Activated CD4-positive, alpha-beta T cell treated with anti-CD3 and anti-CD28 coated beads, Interleukin-2, amount 10 ng/mL, durations not matched to agents 7 days and 5 days (primary cell): ENCODE data around the gene RIN2. TPM values are rescaled to one million over a fixed set of nuclear protein-coding genes. Genes with fewer than 3 reads are reported as not detected.

Experiments used
- CTCF ChIA-PET: fragments of 350-600 bp; sonication (Branson Sonifier 250); formaldehyde crosslinking; loops from one replicate; lab custom pipeline; 2021; ENCODE audit warnings: antibody characterized with exemption; lab: Charles Lee
- POLR2A ChIA-PET: fragments of 350-600 bp; sonication (Branson Sonifier 250); formaldehyde crosslinking; loops from one replicate; lab custom pipeline; 2021; ENCODE audit warnings: antibody characterized with exemption; lab: Charles Lee
- DNase-seq: peaks from one replicate; pipeline ENCODE4 v3.0.0-alpha.2; 2020
- H3K27ac Mint-ChIP-seq: one replicate; pipeline ENCODE4 v1.8.0; 2021; ENCODE audit warnings: mild to moderate bottlenecking, moderate library complexity, mixed read lengths
- H3K27me3 Mint-ChIP-seq: one replicate; pipeline ENCODE4 v1.8.0; 2021; ENCODE audit warnings: mixed read lengths
- H3K36me3 Mint-ChIP-seq: one replicate; pipeline ENCODE4 v1.8.0; 2021; ENCODE audit warnings: low read depth, mixed read lengths
- H3K4me1 Mint-ChIP-seq: one replicate; pipeline ENCODE4 v1.8.0; 2021; ENCODE audit warnings: mixed read lengths
- H3K4me3 Mint-ChIP-seq: one replicate; pipeline ENCODE4 v1.8.0; 2021; ENCODE audit warnings: mild to moderate bottlenecking, moderate library complexity, mixed read lengths
- H3K9me3 Mint-ChIP-seq: one replicate; pipeline ENCODE4 v1.8.0; 2021; ENCODE audit warnings: mixed read lengths
- total RNA-seq, 2 experiments: library from RNA; stranded (reverse); gene quantifications; one replicate each; pipeline ENCODE4 v1.2.3, GENCODE V29; 2021

Gene RIN2
- total RNA-seq, 2 experiments from 2014 or later: not detected

DNA sequence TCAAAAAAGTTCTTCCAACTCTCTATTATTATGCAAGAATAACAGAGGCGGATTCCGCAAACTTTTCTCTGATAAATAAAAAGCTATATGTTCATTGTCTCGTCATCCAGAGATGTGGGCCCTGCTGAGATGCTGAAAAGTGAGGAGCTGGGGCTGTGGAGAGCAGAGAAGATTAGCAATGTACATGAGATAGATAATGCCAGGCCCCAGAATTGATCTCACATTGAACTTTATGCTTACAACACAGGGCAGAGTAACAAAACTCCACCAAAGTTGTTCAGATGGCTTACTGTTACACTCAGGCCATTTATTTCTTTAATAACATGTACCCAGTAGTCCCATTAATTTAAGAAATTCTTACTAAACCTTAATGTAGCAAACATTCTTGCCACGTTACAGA lies 32.7 kb upstream of the RIN2 start:
- ChIA-PET POLR2A (no interaction called here), CTCF (no interaction called here)
- H3K9me3 Mint-ChIP-seq: no peaks in the 10 kb centered on the region
- H3K4me3 Mint-ChIP-seq: no peak overlapping the region
- no peaks in the 10 kb centered on the region for H3K27me3 Mint-ChIP-seq
- no peaks in the 10 kb centered on the region for H3K4me1 Mint-ChIP-seq
- no peak for DNase-seq
- no peaks in the 10 kb centered on the region for H3K36me3 Mint-ChIP-seq
- H3K27ac Mint-ChIP-seq: no peak overlapping the region

GRCh38 chr20:19725814-19726525 lies 32.1 kb upstream of the RIN2 start:
- no peaks in the 10 kb centered on the region for H3K36me3 Mint-ChIP-seq
- H3K9me3 Mint-ChIP-seq: no peaks in the 10 kb centered on the region
- no peak for DNase-seq
- POLR2A ChIA-PET: no interaction called here
- H3K27ac Mint-ChIP-seq: no peak overlapping the region
- H3K4me3 Mint-ChIP-seq: no peak overlapping the region
- H3K4me1 Mint-ChIP-seq: no peaks in the 10 kb centered on the region
- CTCF ChIA-PET: no interaction called here
- H3K27me3 Mint-ChIP-seq: no peaks in the 10 kb centered on the region

GRCh38 chr20:19727251-19727847 lies 30.7 kb upstream of the RIN2 start:
- no peaks in the 10 kb centered on the region for H3K27me3 Mint-ChIP-seq
- H3K4me1 Mint-ChIP-seq: no peaks in the 10 kb centered on the region
- ChIA-PET CTCF (no interaction called here), POLR2A (no interaction called here)
- H3K27ac Mint-ChIP-seq: no peak overlapping the region
- no peaks in the 10 kb centered on the region for H3K36me3 Mint-ChIP-seq
- no peaks in the 10 kb centered on the region for H3K9me3 Mint-ChIP-seq
- no peak overlapping the region for H3K4me3 Mint-ChIP-seq
- DNase-seq: no peak

DNA sequence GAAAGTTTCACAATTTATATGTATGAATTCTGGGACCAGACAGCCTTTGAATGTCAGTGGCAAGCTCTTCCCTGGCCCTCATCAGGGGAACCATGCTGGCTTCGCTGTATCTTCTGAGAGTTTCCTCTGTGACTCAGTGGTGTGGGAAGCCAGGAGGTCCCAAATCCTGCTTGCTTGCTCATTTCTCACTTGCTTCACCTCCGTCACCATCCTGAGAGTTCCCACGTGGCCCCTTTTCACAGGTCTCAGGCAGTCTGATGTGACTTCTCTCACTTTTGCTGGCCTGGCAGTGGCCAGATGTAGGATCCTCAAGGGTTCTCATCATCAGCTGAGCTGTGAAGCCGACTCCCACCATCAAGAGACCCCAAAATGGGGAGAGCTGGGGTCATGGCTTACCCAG lies 28.4 kb upstream of the RIN2 start:
- no peak overlapping the region for H3K27ac Mint-ChIP-seq
- H3K36me3 Mint-ChIP-seq: no peaks in the 10 kb centered on the region
- no peak for DNase-seq
- ChIA-PET CTCF (no interaction called here), POLR2A (no interaction called here)
- no peaks in the 10 kb centered on the region for H3K27me3 Mint-ChIP-seq
- no peaks in the 10 kb centered on the region for H3K9me3 Mint-ChIP-seq
- H3K4me1 Mint-ChIP-seq: no peaks in the 10 kb centered on the region
- H3K4me3 Mint-ChIP-seq: no peak overlapping the region

DNA sequence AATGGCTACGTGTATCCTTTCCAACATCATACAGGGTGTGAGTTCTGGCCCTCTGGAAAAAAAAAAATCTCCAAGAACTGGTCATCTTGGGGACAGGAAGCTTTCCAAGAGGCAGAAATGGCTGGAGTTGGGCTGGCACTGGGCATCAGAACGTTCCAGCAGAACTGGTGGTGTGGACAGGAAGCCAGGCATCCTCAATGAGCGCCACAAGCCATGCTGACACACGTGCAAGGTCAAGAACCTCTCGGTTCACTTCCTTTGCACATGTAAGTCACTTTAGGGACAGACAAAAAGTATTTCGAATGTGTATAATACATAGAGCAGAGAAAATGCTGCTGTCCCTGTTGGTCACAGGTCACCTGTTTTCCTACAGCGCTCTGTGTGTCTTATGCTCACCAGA lies 27.4 kb upstream of the RIN2 start:
- Mint-ChIP-seq H3K9me3 (no peaks in the 10 kb centered on the region), H3K4me3 (no peak overlapping the region), H3K27me3 (no peaks in the 10 kb centered on the region), H3K27ac (no peak overlapping the region), H3K4me1 (peaks cover 2% of the 10 kb centered on the region), H3K36me3 (no peaks in the 10 kb centered on the region)
- no peak for DNase-seq
- POLR2A ChIA-PET: interaction anchor here (0.7 kb wide), 1 partner anchor 66 kb away, joined by 3 read pairs; no protein-coding TSS in a partner anchor
- CTCF ChIA-PET: no interaction called here

GRCh38 chr20:19734811-19735210 lies 23.2 kb upstream of the RIN2 start:
- ChIA-PET POLR2A (no interaction called here), CTCF (no interaction called here)
- Mint-ChIP-seq H3K4me3 (no peak overlapping the region), H3K27ac (no peak overlapping the region), H3K4me1 (peaks cover 5% of the 10 kb centered on the region), H3K9me3 (no peaks in the 10 kb centered on the region), H3K36me3 (no peaks in the 10 kb centered on the region), H3K27me3 (no peaks in the 10 kb centered on the region)
- no peak for DNase-seq

GRCh38 chr20:19735446-19735845 lies 22.6 kb upstream of the RIN2 start:
- CTCF ChIA-PET: no interaction called here
- no peak overlapping the region for H3K27ac Mint-ChIP-seq
- H3K36me3 Mint-ChIP-seq: no peaks in the 10 kb centered on the region
- no peak for DNase-seq
- POLR2A ChIA-PET: no interaction called here
- H3K4me1 Mint-ChIP-seq: peaks cover 5% of the 10 kb centered on the region
- H3K9me3 Mint-ChIP-seq: no peaks in the 10 kb centered on the region
- no peak overlapping the region for H3K4me3 Mint-ChIP-seq
- H3K27me3 Mint-ChIP-seq: no peaks in the 10 kb centered on the region

- Mint-ChIP-seq H3K4me1 (peaks cover 5% of the 10 kb centered on the region), H3K9me3 (no peaks in the 10 kb centered on the region), H3K36me3 (no peaks in the 10 kb centered on the region), H3K4me3 (no peak overlapping the region), H3K27me3 (peaks cover 8% of the 10 kb centered on the region), H3K27ac (no peak overlapping the region)
- DNase-seq: no peak
- ChIA-PET CTCF (no interaction called here), POLR2A (no interaction called here)
Observed at GRCh38 chr20:19737025-19737424, 21.0 kb upstream of the RIN2 start.

DNA sequence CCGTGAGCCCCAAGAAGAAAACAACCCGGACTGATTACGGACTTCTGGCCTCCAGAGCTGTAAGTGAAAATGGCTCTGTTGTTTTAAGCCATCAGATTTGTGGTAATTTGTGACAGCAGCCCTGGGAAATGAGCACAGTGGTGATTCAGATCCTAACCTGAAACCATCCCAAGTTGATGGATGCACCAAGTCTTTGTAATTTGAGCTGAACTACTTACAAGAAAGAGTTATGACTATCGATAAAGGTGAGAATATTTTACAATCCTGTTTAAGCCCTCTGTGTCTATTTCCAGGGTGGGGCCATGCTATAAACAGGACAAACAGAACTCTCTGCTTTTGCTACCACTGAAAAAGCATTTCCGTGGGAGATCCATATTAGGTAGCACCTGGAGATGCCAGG lies 19.1 kb upstream of the RIN2 start:
- Mint-ChIP-seq H3K36me3 (no peaks in the 10 kb centered on the region), H3K27me3 (peaks cover 8% of the 10 kb centered on the region), H3K4me1 (peaks cover 5% of the 10 kb centered on the region), H3K27ac (no peak overlapping the region), H3K9me3 (no peaks in the 10 kb centered on the region), H3K4me3 (no peak overlapping the region)
- CTCF ChIA-PET: no interaction called here
- DNase-seq: no peak
- POLR2A ChIA-PET: no interaction called here

- Mint-ChIP-seq H3K9me3 (no peaks in the 10 kb centered on the region), H3K27me3 (peaks cover 8% of the 10 kb centered on the region), H3K36me3 (no peaks in the 10 kb centered on the region), H3K27ac (no peak overlapping the region), H3K4me1 (peaks cover 5% of the 10 kb centered on the region), H3K4me3 (no peak overlapping the region)
- no peak for DNase-seq
- POLR2A ChIA-PET: no interaction called here
- CTCF ChIA-PET: no interaction called here
Observed at GRCh38 chr20:19739351-19739750, 18.7 kb upstream of the RIN2 start.

- Mint-ChIP-seq H3K27me3 (peaks cover 8% of the 10 kb centered on the region), H3K4me1 (peaks cover 3% of the 10 kb centered on the region), H3K9me3 (no peaks in the 10 kb centered on the region), H3K27ac (no peak overlapping the region), H3K4me3 (no peak overlapping the region), H3K36me3 (no peaks in the 10 kb centered on the region)
- no peak for DNase-seq
- ChIA-PET CTCF (no interaction called here), POLR2A (no interaction called here)
Observed at GRCh38 chr20:19740512-19740911, 17.5 kb upstream of the RIN2 start.

DNA sequence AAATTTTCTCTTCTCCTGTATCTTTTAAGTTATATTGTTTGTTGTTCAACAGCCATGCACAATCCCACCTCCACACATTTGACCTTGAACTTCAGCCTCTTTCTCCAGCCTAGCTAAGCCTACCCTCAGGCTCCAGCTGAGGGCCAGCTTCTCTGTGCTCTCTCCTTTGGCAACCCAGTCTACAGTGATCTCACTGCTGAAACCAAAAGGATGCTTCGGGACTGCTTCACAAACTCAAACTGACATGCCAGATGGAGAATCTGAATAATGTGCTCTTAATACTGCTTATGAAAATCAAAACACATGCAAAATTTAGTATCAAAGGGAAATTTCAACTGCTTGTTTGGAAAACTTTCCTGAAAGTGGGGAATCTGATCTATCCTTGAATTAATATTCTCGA lies 16.1 kb upstream of the RIN2 start:
- H3K4me1 Mint-ChIP-seq: peaks cover 2% of the 10 kb centered on the region
- H3K27me3 Mint-ChIP-seq: peaks cover 8% of the 10 kb centered on the region
- CTCF ChIA-PET: interaction anchor here (0.6 kb wide), 1 partner anchor 39 kb away, joined by 6 read pairs; no protein-coding TSS in a partner anchor

GRCh38 chr20:19742974-19743639 lies 15.0 kb upstream of the RIN2 start:
- Mint-ChIP-seq H3K27me3 (peaks cover 11% of the 10 kb centered on the region), H3K27ac (no peak overlapping the region), H3K4me3 (no peak overlapping the region), H3K36me3 (no peaks in the 10 kb centered on the region), H3K9me3 (no peaks in the 10 kb centered on the region), H3K4me1 (no peaks in the 10 kb centered on the region)
- no peak for DNase-seq
- ChIA-PET CTCF (no interaction called here), POLR2A (no interaction called here)

More for the DNA sequence above, 16.1 kb upstream of the RIN2 start:
- no peaks in the 10 kb centered on the region for H3K36me3 Mint-ChIP-seq
- H3K9me3 Mint-ChIP-seq: no peaks in the 10 kb centered on the region
- no peak overlapping the region for H3K4me3 Mint-ChIP-seq
- POLR2A ChIA-PET: no interaction called here
- no peak for DNase-seq
- H3K27ac Mint-ChIP-seq: no peak overlapping the region
